ENCODE data around the gene FRZB. TPM values are rescaled to one million over a fixed set of nuclear protein-coding genes. Genes with fewer than 3 reads are reported as not detected.

Gene FRZB
- total RNA-seq, 1 donor from 2014 or later: 2.2 TPM

GRCh38 chr2:182912518-182912915, 46.1 kb upstream of the FRZB start:
- H3K27me3 Mint-ChIP-seq (ENCODE audit: unreplicated experiment): no peaks in the 10 kb centered on the region
- no peak overlapping the region for H3K27ac Mint-ChIP-seq (ENCODE audit: unreplicated experiment)
- no peaks in the 10 kb centered on the region for H3K9me3 Mint-ChIP-seq (ENCODE audit: unreplicated experiment)
- no peak for TF ChIP-seq CTCF (IDR thresholded peaks at IDR 0.05; ENCODE audit: partially characterized antibody, unreplicated experiment)
- H3K4me3 Mint-ChIP-seq (ENCODE audit: unreplicated experiment): no peak overlapping the region
- H3K4me1 Mint-ChIP-seq (ENCODE audit: low read depth, unreplicated experiment): no peaks in the 10 kb centered on the region
- no peak for DNase-seq
- no peaks in the 10 kb centered on the region for H3K36me3 Mint-ChIP-seq (ENCODE audit: unreplicated experiment)

- H3K27ac Mint-ChIP-seq (ENCODE audit: unreplicated experiment): no peak overlapping the region
- no peak overlapping the region for H3K4me3 Mint-ChIP-seq (ENCODE audit: unreplicated experiment)
- no peak for DNase-seq
- no peaks in the 10 kb centered on the region for H3K9me3 Mint-ChIP-seq (ENCODE audit: unreplicated experiment)
- H3K4me1 Mint-ChIP-seq (ENCODE audit: low read depth, unreplicated experiment): peaks cover 2% of the 10 kb centered on the region
- TF ChIP-seq CTCF (IDR thresholded peaks at IDR 0.05; ENCODE audit: partially characterized antibody, unreplicated experiment): no peak
- H3K36me3 Mint-ChIP-seq (ENCODE audit: unreplicated experiment): no peaks in the 10 kb centered on the region
- H3K27me3 Mint-ChIP-seq (ENCODE audit: unreplicated experiment): no peaks in the 10 kb centered on the region
These were observed 45.5 kb upstream of the FRZB start for GRCh38 chr2:182911813-182912517.

GRCh38 chr2:182910965-182911364, 44.5 kb upstream of the FRZB start:
- H3K36me3 Mint-ChIP-seq (ENCODE audit: unreplicated experiment): no peaks in the 10 kb centered on the region
- H3K9me3 Mint-ChIP-seq (ENCODE audit: unreplicated experiment): no peaks in the 10 kb centered on the region
- H3K4me1 Mint-ChIP-seq (ENCODE audit: low read depth, unreplicated experiment): peaks cover 2% of the 10 kb centered on the region
- TF ChIP-seq CTCF (IDR thresholded peaks at IDR 0.05; ENCODE audit: partially characterized antibody, unreplicated experiment): no peak
- H3K4me3 Mint-ChIP-seq (ENCODE audit: unreplicated experiment): no peak overlapping the region
- DNase-seq: no peak
- no peaks in the 10 kb centered on the region for H3K27me3 Mint-ChIP-seq (ENCODE audit: unreplicated experiment)
- no peak overlapping the region for H3K27ac Mint-ChIP-seq (ENCODE audit: unreplicated experiment)

GRCh38 chr2:182907081-182907830, 40.8 kb upstream of the FRZB start:
- Mint-ChIP-seq H3K27ac (ENCODE audit: unreplicated experiment) (no peak overlapping the region), H3K4me1 (ENCODE audit: low read depth, unreplicated experiment) (peaks cover 2% of the 10 kb centered on the region), H3K36me3 (ENCODE audit: unreplicated experiment) (no peaks in the 10 kb centered on the region), H3K27me3 (ENCODE audit: unreplicated experiment) (no peaks in the 10 kb centered on the region), H3K4me3 (ENCODE audit: unreplicated experiment) (no peak overlapping the region), H3K9me3 (ENCODE audit: unreplicated experiment) (no peaks in the 10 kb centered on the region)
- no peak for TF ChIP-seq CTCF (IDR thresholded peaks at IDR 0.05; ENCODE audit: partially characterized antibody, unreplicated experiment)
- DNase-seq: no peak

- Mint-ChIP-seq H3K4me3 (ENCODE audit: unreplicated experiment) (no peak overlapping the region), H3K36me3 (ENCODE audit: unreplicated experiment) (no peaks in the 10 kb centered on the region), H3K27ac (ENCODE audit: unreplicated experiment) (no peak overlapping the region), H3K27me3 (ENCODE audit: unreplicated experiment) (no peaks in the 10 kb centered on the region), H3K9me3 (ENCODE audit: unreplicated experiment) (no peaks in the 10 kb centered on the region), H3K4me1 (ENCODE audit: low read depth, unreplicated experiment) (peaks cover 2% of the 10 kb centered on the region)
- TF ChIP-seq CTCF (IDR thresholded peaks at IDR 0.05; ENCODE audit: partially characterized antibody, unreplicated experiment): no peak
- no peak for DNase-seq
These were observed 40.0 kb upstream of the FRZB start for GRCh38 chr2:182906454-182906853.

Data from glutamatergic neuron (in vitro differentiated cells).